ENCODE results near the gene TRIM38. TPM values are rescaled to one million over a fixed set of nuclear protein-coding genes. Genes with fewer than 3 reads are reported as not detected.

The TRIM38 gene
- total RNA-seq, 1 experiment from 2014 or later: 4.4 TPM

DNA sequence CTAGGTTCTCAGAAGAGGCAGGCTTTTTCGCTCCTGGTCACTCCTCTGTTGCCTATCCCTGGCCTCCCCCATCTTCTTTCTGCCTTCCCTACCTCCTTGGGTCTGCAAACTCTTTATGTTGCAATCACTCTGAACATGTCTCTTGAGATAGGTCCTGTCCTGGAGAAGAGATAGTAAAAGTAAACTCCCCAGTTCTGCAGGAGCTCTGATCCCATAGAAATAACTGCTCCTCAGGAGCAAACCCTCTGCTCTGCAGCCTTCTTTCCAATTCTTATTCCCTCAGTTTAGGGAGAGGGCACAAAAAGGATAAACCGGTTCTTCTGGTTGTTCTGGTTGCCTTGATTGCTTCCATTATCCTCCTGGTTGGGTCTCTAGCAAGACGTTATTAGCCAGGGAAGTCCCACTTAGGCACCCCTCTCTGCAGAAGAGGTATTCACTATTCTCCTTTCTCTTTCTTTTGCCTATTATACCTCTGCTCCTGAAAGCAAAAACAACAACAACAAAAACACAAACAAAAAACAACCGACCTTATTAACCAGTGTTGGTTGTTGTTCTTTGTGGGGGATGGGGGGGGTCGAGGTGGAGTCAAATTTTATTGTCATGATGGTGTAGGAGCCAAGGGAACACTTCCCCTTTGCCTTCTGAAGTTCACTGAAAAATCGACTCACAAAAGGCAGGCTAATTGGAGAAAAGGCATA lies 973 bp downstream of the TRIM38 start:
- in situ Hi-C loops (cut with HindIII; ENCODE audit: low pct_unique_long_range_greater_than_20kb, low sequenced_read_pairs) (no loop called here), intact Hi-C loops (cut with micrococcal nuclease; ENCODE audit: unreplicated experiment) (no loop called here)
- no TSS peak for BruUV-seq (replicated peaks)
- H3K9me3 ChIP-seq (ENCODE audit: control insufficient read depth, insufficient read depth, low read depth, low read length): no peaks in the 10 kb centered on the region
- H3K27ac ChIP-seq (ENCODE audit: low read length): peak overlapping the region; percentile 44; the same call in 1 of the 2 replicates
- ChIA-PET CTCF (interaction anchor here (1.3 kb wide), 1 partner anchor 246 kb away, joined by 3 read pairs; no protein-coding TSS in a partner anchor), POLR2A (no interaction called here)
- H3K4me1 ChIP-seq (ENCODE audit: control insufficient read depth, insufficient read depth, low read length): peaks cover 12% of the 10 kb centered on the region; the same call in 1 of the 2 replicates
- peak overlapping the region; percentile 35 to 63 for H3K4me3 ChIP-seq (ENCODE audit: low read depth in 2 of 2, low read length in 2 of 2)
- TF ChIP-seq SIN3A (IDR thresholded peaks at IDR 0.05; ENCODE audit: borderline replicate concordance, insufficient read depth, low read depth, low read length) (no peak), TCF7L2 (IDR thresholded peaks at IDR 0.05; ENCODE audit: low read depth, low read length) (no peak), POLR2AphosphoS5 (IDR thresholded peaks at IDR 0.05; ENCODE audit: low read depth, low read length) (no peak)
- TF ChIP-seq, protein P1, sequence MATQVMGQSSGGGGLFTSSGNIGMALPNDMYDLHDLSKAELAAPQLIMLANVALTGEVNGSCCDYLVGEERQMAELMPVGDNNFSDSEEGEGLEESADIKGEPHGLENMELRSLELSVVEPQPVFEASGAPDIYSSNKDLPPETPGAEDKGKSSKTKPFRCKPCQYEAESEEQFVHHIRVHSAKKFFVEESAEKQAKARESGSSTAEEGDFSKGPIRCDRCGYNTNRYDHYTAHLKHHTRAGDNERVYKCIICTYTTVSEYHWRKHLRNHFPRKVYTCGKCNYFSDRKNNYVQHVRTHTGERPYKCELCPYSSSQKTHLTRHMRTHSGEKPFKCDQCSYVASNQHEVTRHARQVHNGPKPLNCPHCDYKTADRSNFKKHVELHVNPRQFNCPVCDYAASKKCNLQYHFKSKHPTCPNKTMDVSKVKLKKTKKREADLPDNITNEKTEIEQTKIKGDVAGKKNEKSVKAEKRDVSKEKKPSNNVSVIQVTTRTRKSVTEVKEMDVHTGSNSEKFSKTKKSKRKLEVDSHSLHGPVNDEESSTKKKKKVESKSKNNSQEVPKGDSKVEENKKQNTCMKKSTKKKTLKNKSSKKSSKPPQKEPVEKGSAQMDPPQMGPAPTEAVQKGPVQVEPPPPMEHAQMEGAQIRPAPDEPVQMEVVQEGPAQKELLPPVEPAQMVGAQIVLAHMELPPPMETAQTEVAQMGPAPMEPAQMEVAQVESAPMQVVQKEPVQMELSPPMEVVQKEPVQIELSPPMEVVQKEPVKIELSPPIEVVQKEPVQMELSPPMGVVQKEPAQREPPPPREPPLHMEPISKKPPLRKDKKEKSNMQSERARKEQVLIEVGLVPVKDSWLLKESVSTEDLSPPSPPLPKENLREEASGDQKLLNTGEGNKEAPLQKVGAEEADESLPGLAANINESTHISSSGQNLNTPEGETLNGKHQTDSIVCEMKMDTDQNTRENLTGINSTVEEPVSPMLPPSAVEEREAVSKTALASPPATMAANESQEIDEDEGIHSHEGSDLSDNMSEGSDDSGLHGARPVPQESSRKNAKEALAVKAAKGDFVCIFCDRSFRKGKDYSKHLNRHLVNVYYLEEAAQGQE (IDR thresholded peaks at IDR 0.05; ENCODE audit: insufficient read depth in 1 of 2, low read depth in 2 of 2, low read length in 1 of 2): no peak
- TF ChIP-seq, protein P2, sequence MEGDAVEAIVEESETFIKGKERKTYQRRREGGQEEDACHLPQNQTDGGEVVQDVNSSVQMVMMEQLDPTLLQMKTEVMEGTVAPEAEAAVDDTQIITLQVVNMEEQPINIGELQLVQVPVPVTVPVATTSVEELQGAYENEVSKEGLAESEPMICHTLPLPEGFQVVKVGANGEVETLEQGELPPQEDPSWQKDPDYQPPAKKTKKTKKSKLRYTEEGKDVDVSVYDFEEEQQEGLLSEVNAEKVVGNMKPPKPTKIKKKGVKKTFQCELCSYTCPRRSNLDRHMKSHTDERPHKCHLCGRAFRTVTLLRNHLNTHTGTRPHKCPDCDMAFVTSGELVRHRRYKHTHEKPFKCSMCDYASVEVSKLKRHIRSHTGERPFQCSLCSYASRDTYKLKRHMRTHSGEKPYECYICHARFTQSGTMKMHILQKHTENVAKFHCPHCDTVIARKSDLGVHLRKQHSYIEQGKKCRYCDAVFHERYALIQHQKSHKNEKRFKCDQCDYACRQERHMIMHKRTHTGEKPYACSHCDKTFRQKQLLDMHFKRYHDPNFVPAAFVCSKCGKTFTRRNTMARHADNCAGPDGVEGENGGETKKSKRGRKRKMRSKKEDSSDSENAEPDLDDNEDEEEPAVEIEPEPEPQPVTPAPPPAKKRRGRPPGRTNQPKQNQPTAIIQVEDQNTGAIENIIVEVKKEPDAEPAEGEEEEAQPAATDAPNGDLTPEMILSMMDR (IDR thresholded peaks at IDR 0.05): no peak
- DNase-seq (ENCODE audit: low read depth, low spot score) (no peak), ATAC-seq (peak; percentile 36; the same call in 1 of the 2 replicates)
- no peaks in the 10 kb centered on the region; the same call in none of the 2 replicates for H3K36me3 ChIP-seq (ENCODE audit: control insufficient read depth, insufficient read depth, low read length)
- H3K27me3 ChIP-seq (ENCODE audit: control insufficient read depth, insufficient read depth, low read length): no peaks in the 10 kb centered on the region

DNA sequence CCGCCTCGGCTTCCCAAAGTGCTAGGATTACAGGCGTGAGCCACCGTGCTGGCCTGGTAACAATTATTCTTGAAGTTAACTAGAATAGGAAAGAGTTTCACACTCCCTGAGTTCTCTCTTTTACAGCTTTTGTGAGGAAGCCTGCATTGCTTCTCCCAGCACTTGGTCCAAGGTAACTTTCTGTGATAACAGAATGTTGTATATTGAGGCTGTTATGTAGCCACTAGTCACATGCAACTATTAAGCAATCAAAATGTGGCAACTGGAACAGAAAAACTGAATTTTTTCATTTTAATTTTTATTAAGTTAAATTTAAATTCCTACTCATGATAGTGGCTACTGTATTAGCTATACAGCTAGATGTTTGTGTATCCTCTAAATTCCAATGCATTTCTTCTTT lies 2.5 kb downstream of the TRIM38 start:
- ATAC-seq (no peak), DNase-seq (ENCODE audit: low read depth, low spot score) (no peak)
- H3K27ac ChIP-seq (ENCODE audit: low read length): no peak overlapping the region
- no peaks in the 10 kb centered on the region; the same call in none of the 2 replicates for H3K36me3 ChIP-seq (ENCODE audit: control insufficient read depth, insufficient read depth, low read length)
- no TSS peak for BruUV-seq (replicated peaks)
- no peak overlapping the region for H3K4me3 ChIP-seq (ENCODE audit: low read depth in 2 of 2, low read length in 2 of 2)
- H3K9me3 ChIP-seq (ENCODE audit: control insufficient read depth, insufficient read depth, low read depth, low read length): no peaks in the 10 kb centered on the region
- peaks cover 12% of the 10 kb centered on the region; the same call in 1 of the 2 replicates for H3K4me1 ChIP-seq (ENCODE audit: control insufficient read depth, insufficient read depth, low read length)
- no peaks in the 10 kb centered on the region for H3K27me3 ChIP-seq (ENCODE audit: control insufficient read depth, insufficient read depth, low read length)
- CTCF ChIA-PET: no interaction called here
- in situ Hi-C loops (cut with HindIII; ENCODE audit: low pct_unique_long_range_greater_than_20kb, low sequenced_read_pairs): no loop called here
- TF ChIP-seq, protein P1 (IDR thresholded peaks at IDR 0.05; ENCODE audit: insufficient read depth in 1 of 2, low read depth in 2 of 2, low read length in 1 of 2): no peak
- TF ChIP-seq, protein P2 (IDR thresholded peaks at IDR 0.05): no peak
- TF ChIP-seq SIN3A (IDR thresholded peaks at IDR 0.05; ENCODE audit: borderline replicate concordance, insufficient read depth, low read depth, low read length): no peak
- TF ChIP-seq TCF7L2 (IDR thresholded peaks at IDR 0.05; ENCODE audit: low read depth, low read length): no peak
- no peak for TF ChIP-seq POLR2AphosphoS5 (IDR thresholded peaks at IDR 0.05; ENCODE audit: low read depth, low read length)
- POLR2A ChIA-PET: interaction anchor here (0.5 kb wide), 1 partner anchor 116 kb away, joined by 3 read pairs; no protein-coding TSS in a partner anchor
- intact Hi-C loops (cut with micrococcal nuclease; ENCODE audit: unreplicated experiment): no loop called here

All from Panc1 (cell line).